ENCODE results near the gene KDM7A. TPM values are rescaled to one million over a fixed set of nuclear protein-coding genes. Genes with fewer than 3 reads are reported as not detected.
A peak's percentile ranks its signal among the peaks of the same experiment; 100 is the strongest.

KDM7A gene
- total and polyA plus RNA-seq, 9 of the 15 experiments (the other 6 are each of a cell fraction or from before 2014, with no cell fraction given) = 0.90 to 8.4 (median 7.0) TPM

DNA sequence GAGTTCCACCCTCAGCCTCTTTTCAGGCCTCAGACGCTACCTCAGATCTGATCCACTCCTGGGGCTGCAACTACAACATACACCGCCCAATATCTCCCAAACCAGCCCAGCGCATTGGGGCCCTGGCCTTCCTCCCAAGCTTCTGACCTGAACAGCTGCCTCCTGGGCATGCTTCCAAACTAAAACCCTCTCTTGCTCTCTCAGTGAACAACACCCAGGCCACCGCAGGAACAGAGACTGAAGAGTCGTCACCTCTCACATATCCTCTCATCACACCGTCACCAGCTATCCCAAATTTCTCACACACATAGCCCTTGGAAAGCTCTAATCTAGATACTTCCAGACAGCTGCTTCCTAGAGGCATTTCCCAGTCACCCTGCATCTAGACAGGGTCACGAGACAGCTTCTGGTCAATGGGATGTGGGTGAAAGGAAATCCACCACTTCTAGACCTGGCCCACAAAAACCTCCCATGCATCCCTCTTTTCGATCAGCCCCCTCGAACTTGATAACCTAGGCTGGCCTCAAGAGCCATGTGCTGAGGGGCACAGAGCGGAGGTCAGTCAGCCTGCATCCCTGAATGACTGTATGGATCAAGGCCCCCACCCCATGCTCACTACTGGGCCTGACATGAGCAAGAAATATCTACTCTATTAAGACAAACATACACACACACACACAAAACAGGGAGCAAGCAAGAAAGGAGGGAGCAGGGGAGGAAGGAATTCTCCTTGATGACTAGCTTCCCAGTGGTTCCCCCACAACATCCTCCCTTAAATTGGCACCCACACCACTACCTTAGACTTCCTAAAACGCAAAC, 115.8 kb downstream of the KDM7A start (continued):
- peak; percentile 27; the same call in 1 of the 2 replicates for TF ChIP-seq ZFX (CRISPR knock-in tag; IDR thresholded peaks at IDR 0.05)
- 0 out of 2 replicates have a peak, but pooled peaks have one; percentile 47 for TF ChIP-seq ETV5 (CRISPR knock-in tag; IDR thresholded peaks at IDR 0.05; ENCODE audit: low read depth)
- no peak for TF ChIP-seq POLR2B (IDR thresholded peaks at IDR 0.05; ENCODE audit: low read depth, partially characterized antibody)
- TF ChIP-seq, protein P1, sequence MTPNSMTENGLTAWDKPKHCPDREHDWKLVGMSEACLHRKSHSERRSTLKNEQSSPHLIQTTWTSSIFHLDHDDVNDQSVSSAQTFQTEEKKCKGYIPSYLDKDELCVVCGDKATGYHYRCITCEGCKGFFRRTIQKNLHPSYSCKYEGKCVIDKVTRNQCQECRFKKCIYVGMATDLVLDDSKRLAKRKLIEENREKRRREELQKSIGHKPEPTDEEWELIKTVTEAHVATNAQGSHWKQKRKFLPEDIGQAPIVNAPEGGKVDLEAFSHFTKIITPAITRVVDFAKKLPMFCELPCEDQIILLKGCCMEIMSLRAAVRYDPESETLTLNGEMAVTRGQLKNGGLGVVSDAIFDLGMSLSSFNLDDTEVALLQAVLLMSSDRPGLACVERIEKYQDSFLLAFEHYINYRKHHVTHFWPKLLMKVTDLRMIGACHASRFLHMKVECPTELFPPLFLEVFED (CRISPR knock-in tag; conservative IDR thresholded peaks at IDR 0.05) = 0 out of 2 replicates have a peak, but pooled peaks have one; percentile 8
- TF ChIP-seq SRF (CRISPR knock-in tag; IDR thresholded peaks at IDR 0.05) = no peak; a peak in 1 of 4 replicates
- TF ChIP-seq ZNF282 (CRISPR knock-in tag; IDR thresholded peaks at IDR 0.05) = no peak
- TF ChIP-seq SMAD4 (CRISPR knock-in tag; conservative IDR thresholded peaks at IDR 0.05) = 0 out of 2 replicates have a peak, but pooled peaks have one; percentile 45
- TF ChIP-seq, protein P2, sequence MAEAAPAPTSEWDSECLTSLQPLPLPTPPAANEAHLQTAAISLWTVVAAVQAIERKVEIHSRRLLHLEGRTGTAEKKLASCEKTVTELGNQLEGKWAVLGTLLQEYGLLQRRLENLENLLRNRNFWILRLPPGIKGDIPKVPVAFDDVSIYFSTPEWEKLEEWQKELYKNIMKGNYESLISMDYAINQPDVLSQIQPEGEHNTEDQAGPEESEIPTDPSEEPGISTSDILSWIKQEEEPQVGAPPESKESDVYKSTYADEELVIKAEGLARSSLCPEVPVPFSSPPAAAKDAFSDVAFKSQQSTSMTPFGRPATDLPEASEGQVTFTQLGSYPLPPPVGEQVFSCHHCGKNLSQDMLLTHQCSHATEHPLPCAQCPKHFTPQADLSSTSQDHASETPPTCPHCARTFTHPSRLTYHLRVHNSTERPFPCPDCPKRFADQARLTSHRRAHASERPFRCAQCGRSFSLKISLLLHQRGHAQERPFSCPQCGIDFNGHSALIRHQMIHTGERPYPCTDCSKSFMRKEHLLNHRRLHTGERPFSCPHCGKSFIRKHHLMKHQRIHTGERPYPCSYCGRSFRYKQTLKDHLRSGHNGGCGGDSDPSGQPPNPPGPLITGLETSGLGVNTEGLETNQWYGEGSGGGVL (CRISPR knock-in tag; IDR thresholded peaks at IDR 0.05) = no peak
- TF ChIP-seq MCM3 (IDR thresholded peaks at IDR 0.05) = no peak
- TF ChIP-seq, protein P3, sequence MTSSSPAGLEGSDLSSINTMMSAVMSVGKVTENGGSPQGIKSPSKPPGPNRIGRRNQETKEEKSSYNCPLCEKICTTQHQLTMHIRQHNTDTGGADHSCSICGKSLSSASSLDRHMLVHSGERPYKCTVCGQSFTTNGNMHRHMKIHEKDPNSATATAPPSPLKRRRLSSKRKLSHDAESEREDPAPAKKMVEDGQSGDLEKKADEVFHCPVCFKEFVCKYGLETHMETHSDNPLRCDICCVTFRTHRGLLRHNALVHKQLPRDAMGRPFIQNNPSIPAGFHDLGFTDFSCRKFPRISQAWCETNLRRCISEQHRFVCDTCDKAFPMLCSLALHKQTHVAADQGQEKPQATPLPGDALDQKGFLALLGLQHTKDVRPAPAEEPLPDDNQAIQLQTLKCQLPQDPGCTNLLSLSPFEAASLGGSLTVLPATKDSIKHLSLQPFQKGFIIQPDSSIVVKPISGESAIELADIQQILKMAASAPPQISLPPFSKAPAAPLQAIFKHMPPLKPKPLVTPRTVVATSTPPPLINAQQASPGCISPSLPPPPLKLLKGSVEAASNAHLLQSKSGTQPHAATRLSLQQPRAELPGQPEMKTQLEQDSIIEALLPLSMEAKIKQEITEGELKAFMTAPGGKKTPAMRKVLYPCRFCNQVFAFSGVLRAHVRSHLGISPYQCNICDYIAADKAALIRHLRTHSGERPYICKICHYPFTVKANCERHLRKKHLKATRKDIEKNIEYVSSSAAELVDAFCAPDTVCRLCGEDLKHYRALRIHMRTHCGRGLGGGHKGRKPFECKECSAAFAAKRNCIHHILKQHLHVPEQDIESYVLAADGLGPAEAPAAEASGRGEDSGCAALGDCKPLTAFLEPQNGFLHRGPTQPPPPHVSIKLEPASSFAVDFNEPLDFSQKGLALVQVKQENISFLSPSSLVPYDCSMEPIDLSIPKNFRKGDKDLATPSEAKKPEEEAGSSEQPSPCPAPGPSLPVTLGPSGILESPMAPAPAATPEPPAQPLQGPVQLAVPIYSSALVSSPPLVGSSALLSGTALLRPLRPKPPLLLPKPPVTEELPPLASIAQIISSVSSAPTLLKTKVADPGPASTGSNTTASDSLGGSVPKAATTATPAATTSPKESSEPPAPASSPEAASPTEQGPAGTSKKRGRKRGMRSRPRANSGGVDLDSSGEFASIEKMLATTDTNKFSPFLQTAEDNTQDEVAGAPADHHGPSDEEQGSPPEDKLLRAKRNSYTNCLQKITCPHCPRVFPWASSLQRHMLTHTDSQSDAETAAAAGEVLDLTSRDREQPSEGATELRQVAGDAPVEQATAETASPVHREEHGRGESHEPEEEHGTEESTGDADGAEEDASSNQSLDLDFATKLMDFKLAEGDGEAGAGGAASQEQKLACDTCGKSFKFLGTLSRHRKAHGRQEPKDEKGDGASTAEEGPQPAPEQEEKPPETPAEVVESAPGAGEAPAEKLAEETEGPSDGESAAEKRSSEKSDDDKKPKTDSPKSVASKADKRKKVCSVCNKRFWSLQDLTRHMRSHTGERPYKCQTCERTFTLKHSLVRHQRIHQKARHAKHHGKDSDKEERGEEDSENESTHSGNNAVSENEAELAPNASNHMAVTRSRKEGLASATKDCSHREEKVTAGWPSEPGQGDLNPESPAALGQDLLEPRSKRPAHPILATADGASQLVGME (CRISPR knock-in tag; IDR thresholded peaks at IDR 0.05) = 0 out of 2 replicates have a peak, but pooled peaks have one; percentile 23
- TF ChIP-seq DPF2 (IDR thresholded peaks at IDR 0.05) = peak; percentile 37
- TF ChIP-seq RBFOX2 (IDR thresholded peaks at IDR 0.05; ENCODE audit: low read depth, low read length) = 0 out of 2 replicates have a peak, but pooled peaks have one; percentile 25
- TF ChIP-seq NCOA2 (IDR thresholded peaks at IDR 0.05; ENCODE audit: partially characterized antibody in 2 of 2) = no peak
- no peak for TF ChIP-seq KHSRP (IDR thresholded peaks at IDR 0.05)
- no peak for TF ChIP-seq NR2C2 (CRISPR knock-in tag; IDR thresholded peaks at IDR 0.05)
- 0 out of 2 replicates have a peak, but pooled peaks have one; percentile 21 for TF ChIP-seq NR2C2 (tag; IDR thresholded peaks at IDR 0.05)

Measured in K562 (cell line).